Measurements from ENCODE around the gene APOBEC3H. TPM values are rescaled to one million over a fixed set of nuclear protein-coding genes. Genes with fewer than 3 reads are reported as not detected.

APOBEC3H gene
- total and polyA plus RNA-seq, 2 experiments from 2014 or later, result not detected

- ATAC-seq (no peak), DNase-seq (ENCODE audit: low spot score) (no peak)
- Histone ChIP-seq H3K27me3 (ENCODE audit: insufficient read depth) (no peaks in the 10 kb centered on the region), H3K4me1 (ENCODE audit: insufficient read depth) (peaks cover 5% of the 10 kb centered on the region; the same call in 1 of the 2 replicates), H3K79me2 (replicated peaks; ENCODE audit: insufficient read depth) (no peaks in the 10 kb centered on the region), H3K27ac (ENCODE audit: low read depth) (no peak overlapping the region), H3K4me3 (no peak overlapping the region), H3F3A (replicated peaks; ENCODE audit: low read depth) (0 out of 2 replicates have a peak, but pooled peaks cover 3% of the 10 kb centered on the region), H2AFZ (no peak overlapping the region), H3K36me3 (ENCODE audit: insufficient read depth) (no peaks in the 10 kb centered on the region), H3K4me2 (no peak overlapping the region), H3K9me2 (ENCODE audit: insufficient read depth) (no peaks in the 10 kb centered on the region), H4K20me1 (replicated peaks; ENCODE audit: insufficient read depth) (no peaks in the 10 kb centered on the region)
- H3K4me1 Mint-ChIP-seq, result peaks cover 15% of the 10 kb centered on the region
- H3K27ac Mint-ChIP-seq, result no peak overlapping the region
- no peak overlapping the region for H3K4me3 Mint-ChIP-seq
- H3K9me3 Mint-ChIP-seq, result no peaks in the 10 kb centered on the region
- TF ChIP-seq ZNF462 (CRISPR knock-in tag; IDR thresholded peaks at IDR 0.05), result no peak
- no peak for TF ChIP-seq CTCF (conservative IDR thresholded peaks at IDR 0.05; ENCODE audit: low read depth in 2 of 2)
- no peak for TF ChIP-seq EZH2phosphoT487 (IDR thresholded peaks at IDR 0.05; ENCODE audit: unreplicated experiment)
- no peak for TF ChIP-seq ZNF331 (CRISPR knock-in tag; IDR thresholded peaks at IDR 0.05; ENCODE audit: low read depth)
- TF ChIP-seq POLR2AphosphoS5 (IDR thresholded peaks at IDR 0.05; ENCODE audit: low read depth), result no peak
- no peak for TF ChIP-seq CREB1 (CRISPR knock-in tag; IDR thresholded peaks at IDR 0.05; ENCODE audit: low read depth)
- no peak for TF ChIP-seq REST (IDR thresholded peaks at IDR 0.05; ENCODE audit: unreplicated experiment)
- no peak for TF ChIP-seq JUNB (IDR thresholded peaks at IDR 0.05; ENCODE audit: unreplicated experiment)
- TF ChIP-seq ZNF114 (CRISPR knock-in tag; IDR thresholded peaks at IDR 0.05), result no peak
- TF ChIP-seq EZH2 (IDR thresholded peaks at IDR 0.05; ENCODE audit: low read depth, unreplicated experiment), result no peak
- no peak for TF ChIP-seq ETS1 (IDR thresholded peaks at IDR 0.05)
- no peak for TF ChIP-seq STAT1 (IDR thresholded peaks at IDR 0.05; ENCODE audit: unreplicated experiment)
- no peak for TF ChIP-seq NANOG (IDR thresholded peaks at IDR 0.05; ENCODE audit: borderline replicate concordance)
- peaks cover 12% of the 10 kb centered on the region for H3K27me3 Mint-ChIP-seq (ENCODE audit: insufficient read depth, low read depth, poor library complexity)
- H3K36me3 Mint-ChIP-seq (ENCODE audit: low read depth), result no peaks in the 10 kb centered on the region
Measured at GRCh38 chr22:39081598-39081997, 15.4 kb upstream of the APOBEC3H start.
